HG02943 (cell line): ENCODE data around the gene KSR1.
"Not testable (repeated sequence)": the region's sequence is repeated elsewhere in the genome, so short reads cannot be mapped to it uniquely, and the experiment has no call there.

ENCODE experiments used
- ATAC-seq: cut with Tn5 transposase; IDR thresholded peaks from one replicate; pipeline ENCODE4 v1.9.1; 2021; ENCODE audit warnings: mild to moderate bottlenecking, low read depth, moderate library complexity; ENCODE audit not compliant: unreplicated experiment

KSR1 gene

DNA sequence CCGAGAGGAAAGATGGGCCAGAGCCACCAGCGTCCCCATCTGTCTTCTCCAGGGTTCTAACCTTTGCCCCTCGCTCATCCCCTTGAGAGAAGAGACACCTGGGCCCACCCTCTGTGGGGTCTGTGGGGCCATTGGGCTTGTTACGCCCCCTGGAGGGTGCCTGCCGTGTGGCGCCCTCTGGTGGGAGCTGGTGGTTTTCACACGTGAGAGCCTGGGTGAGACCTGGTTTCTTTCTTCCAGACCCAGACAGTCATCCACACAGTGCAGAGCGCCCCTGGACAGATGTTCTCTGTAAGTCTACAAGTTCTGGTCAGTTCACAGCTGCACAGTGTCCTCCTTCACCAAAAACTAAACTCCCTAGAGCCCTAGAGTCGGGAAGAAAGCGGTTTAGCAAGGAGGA lies 189.4 kb downstream of the KSR1 start:
- not testable (repeated sequence) for ATAC-seq

DNA sequence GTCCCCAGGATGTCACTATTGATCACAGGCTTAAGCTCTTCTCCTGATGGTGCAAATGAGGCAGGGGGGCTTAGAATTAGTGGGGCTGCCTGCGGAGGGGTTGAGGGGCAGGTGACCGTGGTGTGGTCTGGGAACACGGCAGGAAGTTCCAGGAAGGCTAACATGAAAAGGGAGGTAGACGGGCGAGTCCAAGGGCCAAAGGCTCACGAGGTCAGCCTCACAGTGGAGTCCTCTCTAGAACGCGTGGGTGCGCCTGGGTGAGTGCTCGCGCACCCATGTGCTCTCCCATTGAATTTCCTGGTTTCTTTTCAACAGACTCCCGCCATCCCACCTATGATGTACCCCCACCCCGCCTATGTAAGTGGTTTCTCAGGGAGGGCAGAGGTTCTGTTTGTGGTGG lies 190.0 kb downstream of the KSR1 start:
- no peak for ATAC-seq

DNA sequence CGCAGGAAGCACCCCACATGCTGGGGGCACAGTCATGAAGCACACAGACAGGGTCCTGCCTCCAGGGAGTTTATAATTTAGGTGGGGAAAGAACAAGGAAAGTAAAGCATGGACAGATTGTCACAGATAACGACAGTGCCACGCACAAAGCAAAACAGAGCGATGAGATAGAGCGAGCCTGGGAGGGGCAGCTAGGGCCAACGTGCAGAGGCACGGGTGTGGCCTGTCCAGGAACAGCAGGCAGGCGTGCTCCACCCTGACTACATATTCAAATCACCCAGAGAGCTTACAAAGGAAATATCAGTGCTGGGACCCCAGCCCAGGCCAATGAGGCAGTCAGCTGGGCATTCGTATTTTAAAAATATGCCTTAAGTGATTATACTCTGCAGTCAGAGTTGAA lies 191.5 kb downstream of the KSR1 start:
- ATAC-seq, result no peak

DNA sequence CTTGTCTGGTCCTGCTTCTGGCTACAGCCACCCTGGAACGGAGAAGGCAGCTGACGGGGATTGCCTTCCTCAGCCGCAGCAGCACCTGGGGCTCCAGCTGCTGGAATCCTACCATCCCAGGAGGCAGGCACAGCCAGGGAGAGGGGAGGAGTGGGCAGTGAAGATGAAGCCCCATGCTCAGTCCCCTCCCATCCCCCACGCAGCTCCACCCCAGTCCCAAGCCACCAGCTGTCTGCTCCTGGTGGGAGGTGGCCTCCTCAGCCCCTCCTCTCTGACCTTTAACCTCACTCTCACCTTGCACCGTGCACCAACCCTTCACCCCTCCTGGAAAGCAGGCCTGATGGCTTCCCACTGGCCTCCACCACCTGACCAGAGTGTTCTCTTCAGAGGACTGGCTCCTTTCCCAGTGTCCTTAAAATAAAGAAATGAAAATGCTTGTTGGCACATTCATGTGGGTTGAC lies 192.9 kb downstream of the KSR1 start:
- ATAC-seq, result not testable (repeated sequence)

DNA sequence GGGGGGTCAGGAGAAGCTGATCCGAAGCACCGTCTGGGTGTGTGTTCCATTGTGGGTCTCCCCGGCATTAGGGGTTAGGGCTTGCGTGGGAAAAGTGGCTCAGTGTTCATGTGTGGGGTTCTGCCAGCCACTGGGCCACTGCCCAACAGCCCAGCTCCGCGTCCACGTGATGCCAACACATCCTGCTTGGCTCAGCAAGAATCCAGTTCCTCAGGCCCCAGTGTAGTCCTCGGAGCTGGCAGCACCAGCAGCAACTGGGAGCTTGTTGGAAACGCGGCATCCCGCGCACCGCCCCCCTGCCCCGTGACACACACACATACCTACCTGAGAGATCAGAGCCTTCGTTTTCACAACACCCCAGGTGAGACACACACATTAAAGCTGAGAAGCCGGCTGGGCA lies 193.7 kb downstream of the KSR1 start:
- ATAC-seq, result no peak

DNA sequence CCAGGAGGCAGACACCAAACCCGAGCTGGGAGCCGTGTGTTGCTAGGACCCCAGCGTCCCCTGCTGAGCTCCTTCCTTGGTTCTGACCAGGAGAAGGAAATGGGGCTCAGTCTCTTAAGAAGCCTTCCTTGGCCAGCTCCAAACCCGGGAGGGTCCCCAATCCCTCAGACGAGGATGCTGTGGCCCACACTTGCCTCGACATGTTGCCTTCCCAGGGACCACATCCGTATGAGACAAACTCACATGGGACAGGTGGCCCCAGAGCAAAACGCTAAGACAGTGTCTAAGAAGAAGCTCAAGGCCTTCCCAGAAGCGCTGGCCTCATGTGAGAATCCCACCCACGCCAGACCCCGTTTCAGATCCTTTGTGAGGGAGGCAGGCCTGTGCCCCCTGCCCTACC lies 194.6 kb downstream of the KSR1 start:
- no peak for ATAC-seq

DNA sequence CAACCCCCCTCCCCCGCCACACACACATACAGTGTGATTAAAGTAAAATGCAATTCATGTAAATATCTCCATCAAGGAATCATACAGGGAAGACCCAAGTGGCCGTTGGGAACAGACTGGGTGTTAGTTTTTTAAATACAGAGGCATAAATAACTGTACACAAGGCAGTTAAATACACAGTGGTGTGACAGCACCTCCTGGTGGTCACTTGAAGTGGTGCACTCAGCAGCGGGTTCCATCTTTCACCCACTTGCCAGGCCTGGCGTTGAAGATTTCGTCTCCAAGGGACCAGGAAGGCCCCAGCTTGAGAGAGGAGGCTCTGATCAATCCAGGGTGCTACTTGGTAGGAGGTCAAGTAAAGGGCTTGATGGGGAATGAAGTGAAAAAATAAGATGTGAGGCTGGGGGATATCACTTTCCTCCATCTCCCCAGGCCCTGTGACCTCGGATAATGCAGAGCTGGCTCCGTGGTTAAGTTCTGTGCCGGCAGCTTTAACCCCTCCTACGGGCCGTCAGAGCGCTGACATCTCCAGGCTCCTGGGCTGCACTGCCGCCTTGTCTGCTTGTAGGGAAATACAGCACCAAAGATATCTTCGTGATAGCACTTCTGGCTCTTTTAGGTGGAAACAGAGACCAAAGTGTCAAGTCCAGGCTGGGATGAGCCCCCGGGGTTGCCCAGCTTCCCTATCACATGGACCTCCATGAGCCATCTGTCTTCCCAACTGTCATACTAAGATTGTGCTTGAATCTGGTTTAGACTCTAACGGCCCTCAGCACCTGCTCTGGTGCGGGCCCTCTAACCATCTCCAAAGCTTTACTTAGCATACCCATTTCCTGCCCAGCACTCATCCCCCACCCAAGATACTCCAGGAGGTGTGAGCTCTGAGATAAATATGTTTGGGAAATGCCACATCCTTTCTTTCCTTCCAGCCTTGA lies 195.4 kb downstream of the KSR1 start:
- no peak for ATAC-seq

DNA sequence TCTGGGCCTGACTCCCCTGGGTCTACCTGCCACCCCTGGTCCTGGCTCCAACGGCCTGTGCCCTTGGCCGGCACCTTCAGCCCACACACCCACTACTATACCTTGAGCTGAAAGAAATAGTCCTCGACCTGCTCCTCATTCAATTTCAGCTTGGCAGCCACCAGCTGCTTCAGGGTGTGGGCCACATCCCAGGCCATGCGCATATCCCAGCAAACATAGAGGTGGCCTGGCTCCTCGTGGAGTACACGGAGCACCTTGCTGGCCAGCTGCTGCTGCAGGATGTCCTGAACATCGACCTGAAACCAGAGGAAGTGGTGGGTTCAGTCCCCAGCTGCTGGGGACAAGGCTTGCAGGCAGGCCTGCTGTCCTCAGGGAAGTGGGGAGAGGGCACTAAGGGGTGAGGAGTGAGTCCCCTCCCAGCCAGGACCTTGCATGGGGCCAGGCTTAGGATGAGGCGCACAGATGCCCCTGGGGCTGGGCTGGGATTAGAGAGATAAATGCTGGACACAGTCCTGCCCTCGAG lies 197.3 kb downstream of the KSR1 start:
- ATAC-seq, result not testable (repeated sequence)

DNA sequence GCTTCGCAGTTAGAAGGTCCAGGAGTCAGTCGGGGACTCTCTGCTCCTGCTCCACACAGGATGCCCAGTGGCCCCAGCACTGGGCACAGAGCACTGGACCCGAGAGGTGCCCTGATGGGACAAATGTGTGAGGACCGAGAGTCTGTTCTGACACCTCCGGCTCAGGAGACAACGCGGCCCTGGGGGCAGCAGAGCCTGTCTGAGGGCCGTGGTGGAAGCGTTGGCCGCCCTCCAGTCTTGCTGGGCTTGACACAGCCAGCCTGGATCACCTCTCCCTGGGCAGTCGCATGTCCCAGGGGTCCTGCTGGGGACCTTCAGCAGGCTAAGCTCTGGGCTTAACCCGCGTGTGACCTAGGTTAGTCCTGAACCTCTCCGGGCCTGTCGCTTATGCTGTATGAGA lies 197.9 kb downstream of the KSR1 start:
- ATAC-seq, result no peak

DNA sequence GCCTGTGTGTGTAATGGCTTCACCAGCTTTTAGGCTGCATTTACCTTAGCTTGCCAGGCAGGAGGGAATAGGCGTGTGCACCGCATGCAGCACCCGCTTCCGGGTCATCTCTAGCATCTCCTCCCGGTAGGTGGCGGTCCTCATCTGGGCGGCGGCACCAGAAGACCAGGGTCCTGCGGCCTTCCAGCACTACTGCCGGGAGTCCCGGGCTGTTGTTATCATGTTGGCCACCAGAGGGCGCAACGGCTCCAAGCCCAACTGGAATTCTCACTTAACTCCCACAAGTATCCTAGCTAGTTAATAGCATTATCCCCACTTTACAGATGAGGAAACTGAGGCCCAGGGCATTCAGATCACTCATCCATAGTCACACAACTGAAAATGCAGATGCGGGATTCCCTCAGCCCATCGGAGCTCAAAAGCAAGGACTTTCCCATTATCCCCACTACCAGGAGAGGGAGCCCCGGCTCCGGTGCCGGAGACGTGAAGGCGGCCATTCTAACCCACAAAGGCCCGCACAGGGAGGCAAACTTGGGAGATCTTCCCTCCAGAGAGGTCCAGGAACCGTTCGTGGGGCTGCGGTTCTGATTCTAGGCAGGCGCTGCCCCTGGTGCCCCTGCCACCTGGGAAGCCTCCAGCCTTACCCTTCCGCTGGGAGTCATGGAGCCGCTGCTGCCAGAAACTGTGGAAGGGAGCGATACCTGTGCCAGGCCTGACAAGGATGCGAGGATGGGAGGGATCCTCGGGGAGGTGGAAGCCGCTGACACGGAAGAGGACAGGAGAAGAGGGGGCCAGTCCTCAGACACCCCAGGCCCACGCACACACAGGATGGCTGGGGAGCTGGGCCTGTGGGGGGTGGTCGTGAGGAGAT lies 198.6 kb downstream of the KSR1 start:
- peak; percentile 75 for ATAC-seq

DNA sequence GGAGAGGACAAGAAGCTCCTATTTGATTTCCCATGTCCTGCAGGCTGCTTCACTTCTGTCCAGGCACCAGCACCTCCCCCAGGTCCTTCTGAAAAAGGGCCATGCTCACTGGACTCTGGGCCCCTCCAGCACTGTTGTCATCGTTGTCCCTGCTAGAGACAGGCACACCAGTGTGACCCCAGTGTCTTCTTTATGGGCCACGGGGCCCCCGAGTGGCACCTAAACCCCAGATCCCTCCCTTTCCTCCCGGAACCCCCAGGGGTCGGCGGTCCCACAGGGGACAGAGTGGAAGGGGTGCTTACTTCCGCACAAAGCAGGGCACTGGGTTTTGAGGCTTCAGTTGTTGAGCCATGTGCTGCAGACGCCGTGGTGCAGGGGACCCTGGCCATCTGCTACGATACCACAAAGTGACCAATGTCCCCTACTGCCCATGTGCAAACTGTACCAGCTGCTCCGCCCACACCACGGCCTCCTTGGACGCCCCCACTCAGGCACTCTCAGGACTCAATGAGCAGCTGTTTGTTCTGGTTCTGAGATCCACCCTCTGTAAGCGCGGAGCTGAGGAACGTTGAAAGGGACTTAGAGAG lies 199.4 kb downstream of the KSR1 start:
- not testable (repeated sequence) for ATAC-seq

DNA sequence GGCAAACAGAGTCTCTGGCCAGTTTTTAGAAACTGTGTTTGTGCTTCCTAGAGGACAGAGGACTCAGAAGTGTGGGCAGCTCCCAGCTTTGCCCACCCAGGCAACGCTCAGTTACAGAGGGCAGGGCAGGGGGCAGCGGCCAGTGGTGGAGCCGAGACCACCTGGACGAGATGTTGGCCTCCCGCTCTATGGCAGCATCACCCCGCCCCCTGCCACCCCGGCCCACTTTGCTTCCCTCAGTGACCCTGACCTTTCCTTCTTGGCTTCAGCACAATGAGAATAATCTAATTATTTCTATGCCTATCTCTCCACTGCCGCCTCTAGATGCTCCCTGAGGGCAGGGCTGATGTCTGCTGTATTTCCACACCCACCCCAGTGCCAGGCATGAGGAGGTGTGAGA lies 200.4 kb downstream of the KSR1 start:
- not testable (repeated sequence) for ATAC-seq

DNA sequence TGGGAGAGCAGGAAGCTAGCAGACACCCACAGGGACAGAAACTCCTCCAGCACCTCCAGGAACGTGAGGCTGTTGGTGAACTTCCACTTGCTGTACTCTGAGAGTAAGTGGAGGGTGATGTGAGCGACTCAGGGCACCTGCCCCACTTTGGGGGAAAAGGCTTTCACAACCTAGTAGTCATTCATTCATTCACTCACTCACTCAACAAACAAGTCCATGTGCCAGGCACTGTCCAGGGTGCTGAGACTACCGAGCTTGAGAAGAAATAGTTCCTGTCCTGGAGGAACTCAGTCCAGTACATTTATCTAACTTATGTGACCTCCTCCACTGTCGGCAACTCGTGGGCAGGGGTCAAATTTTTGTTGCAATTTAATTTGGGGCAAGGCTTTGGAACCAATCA lies 201.4 kb downstream of the KSR1 start:
- no peak for ATAC-seq

DNA sequence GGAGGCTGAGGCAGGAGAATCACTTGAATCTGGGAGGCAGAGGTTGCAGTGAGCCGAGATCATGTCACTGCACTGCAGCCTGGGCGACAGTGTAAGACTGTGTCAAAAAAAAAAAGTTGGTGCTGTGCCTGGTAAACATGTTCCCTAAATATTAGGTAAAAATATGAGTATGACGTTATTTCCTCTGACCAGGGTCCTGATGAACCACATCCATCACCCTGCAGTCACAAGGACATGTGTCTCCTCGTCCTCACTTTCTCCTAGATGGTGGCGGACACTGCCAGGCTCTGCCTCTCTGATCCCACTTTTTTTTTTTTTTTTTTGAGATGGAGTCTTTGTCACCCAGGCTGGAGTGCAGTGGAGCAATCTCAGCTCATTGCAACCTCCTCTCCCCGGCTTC lies 203.4 kb downstream of the KSR1 start:
- ATAC-seq, result no peak

DNA sequence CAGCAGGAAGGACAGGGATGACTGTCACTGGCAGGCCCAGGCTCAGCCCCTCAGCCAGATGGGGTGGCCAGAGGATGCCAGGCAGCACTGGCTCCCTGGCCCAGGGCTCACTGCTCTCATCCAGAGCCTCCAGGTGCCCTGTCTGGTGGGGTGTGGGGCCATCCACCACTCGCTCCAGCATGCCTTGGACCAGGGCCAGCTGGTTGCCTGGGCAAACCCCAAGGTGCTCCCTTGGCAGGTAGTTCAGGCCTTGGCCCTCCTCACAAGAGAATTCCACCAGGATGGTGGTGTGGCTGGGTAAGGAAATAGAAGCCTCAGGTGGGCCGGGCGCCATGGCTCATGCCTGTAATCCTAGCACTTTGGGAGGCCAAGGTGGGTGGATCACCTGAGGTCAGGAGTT lies 204.2 kb downstream of the KSR1 start:
- no peak for ATAC-seq

DNA sequence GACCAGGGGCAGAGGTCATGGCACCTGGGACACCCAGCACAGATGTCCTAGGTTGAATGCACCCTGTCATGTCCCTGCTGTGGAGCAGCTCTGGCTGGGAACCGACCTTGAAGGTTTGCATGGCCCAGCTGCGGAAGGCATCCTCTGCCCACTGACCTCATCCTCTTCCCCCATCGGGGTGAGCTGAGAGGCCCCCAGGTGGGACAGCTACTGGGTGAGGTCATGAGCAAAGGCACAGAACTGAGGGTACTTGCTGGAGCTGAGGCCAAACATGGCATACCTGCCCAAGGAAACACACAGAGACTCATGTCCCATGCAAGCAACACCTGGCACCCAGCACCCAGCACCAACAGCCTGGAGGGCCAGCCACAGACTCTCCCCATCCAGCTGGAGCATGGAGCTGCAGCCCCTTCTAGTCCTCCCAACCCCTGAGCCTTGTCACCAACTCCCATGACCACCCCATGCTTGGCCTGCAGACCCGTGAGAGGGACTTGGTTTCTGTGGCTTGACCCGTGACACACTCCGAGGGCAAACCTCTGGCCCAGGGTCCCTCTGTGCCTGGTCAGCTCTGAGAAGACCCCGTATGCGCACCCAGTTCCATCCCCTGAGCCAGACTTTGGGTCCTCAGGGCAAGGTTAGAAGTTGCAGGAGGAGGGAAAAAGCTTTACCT lies 207.8 kb downstream of the KSR1 start:
- no peak for ATAC-seq

DNA sequence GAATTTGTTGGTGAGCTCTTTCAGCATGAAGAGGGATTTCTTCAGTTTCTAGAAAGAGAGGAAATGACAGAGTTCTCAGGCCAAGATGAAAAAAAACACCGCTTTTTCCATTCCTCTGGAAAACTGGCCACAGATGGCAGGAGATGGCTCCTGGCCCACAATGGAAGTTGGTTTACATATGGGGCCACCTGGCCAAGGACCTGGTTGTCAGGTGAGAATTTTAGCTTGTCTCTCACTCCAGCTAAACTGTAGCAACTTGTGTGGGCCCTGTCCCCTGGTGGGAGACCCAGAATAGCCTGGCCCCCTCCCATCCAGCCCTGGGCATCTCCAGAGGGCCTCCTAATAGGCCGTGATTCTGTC lies 208.3 kb downstream of the KSR1 start:
- no peak for ATAC-seq

DNA sequence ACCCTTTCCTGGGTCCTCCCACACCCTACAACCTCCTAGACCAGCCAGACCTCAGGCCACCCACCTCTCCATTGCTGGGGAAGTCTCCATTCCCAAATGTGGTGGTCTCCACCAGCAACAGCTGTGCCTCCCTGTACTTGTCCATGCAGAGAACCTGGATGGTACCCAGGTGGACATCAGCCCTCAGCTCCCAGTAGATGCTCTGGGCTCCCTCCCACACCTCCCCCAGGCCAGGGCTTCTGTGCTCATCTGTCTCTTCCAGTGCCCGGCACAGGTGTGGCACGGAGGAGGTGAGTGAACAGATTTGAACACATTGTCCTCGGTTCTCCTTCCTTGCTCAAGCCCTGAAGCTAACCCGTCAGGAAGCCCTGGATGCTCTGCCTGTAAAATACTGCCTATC lies 209.3 kb downstream of the KSR1 start:
- no peak for ATAC-seq

DNA sequence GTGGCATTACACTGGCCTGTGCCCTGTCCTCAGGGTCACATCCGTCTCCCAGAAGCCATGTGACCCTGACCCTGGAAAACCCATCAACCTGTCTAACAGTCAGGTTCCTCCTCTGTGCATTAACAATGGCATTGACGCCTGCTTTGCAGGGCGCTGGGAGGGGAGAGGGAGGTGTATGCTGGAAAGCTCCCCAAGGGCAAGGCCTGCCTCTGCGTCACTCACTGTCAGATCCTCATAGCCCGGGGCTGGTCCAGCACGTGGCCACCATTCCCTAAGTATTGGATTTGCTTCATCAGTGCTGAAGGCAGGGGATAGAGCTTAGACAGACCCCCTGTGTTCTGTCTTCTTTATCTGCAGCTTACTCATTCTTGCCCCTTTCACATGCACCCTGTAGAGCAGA lies 210.0 kb downstream of the KSR1 start:
- ATAC-seq, result not testable (repeated sequence)

DNA sequence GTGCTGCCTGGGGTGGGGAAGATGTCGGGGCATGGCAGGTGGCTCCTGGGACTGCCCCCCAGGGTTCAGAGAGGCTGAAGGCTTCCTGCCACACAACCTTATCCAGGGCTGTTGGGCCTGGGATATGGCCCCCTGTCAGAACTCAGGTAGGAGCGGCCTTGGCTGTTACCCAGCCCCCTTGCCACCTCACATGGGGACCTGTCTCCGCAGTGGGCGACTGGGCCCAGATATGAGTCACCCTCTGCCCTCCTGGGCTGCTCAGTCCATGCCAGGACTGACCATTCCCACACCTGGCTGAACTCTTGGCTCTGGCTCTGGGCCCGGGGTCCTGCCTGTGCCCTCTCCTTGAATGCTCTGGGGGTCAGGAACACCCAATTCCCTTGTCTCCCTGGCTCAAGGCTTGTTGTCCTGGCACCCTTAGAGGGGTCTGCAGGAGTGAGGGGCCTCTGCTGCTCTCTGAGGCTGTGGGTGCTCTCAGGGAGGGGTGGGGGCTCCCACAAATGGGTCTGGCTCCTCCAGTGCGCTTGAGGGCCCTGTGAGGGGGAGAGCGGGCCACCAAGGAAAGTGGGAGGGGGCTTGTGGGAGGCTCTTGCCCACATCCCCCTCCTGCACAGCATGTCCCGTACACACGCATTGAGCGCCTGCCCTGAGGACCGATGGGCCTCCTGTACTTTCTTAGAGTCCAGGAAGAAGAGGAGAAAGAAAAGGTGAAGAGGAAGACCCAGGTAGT lies 210.7 kb downstream of the KSR1 start:
- no peak for ATAC-seq
